Renal pelvis (tissue), 12 donors: ENCODE results near the gene TUBGCP2. TPM values are rescaled to one million over a fixed set of nuclear protein-coding genes. Genes with fewer than 3 reads are reported as not detected.

ENCODE experiments used
- DNase-seq: peaks from one replicate; pipeline ENCODE4 v3.0.0-alpha.2; 2013
- long read RNA-seq, 16 experiments: transcript quantifications; one replicate each; lab custom pipeline, GENCODE V29; 2026
- polyA plus RNA-seq, 3 donors: library from polyadenylated mRNA; unstranded; fragments of 120-200 nt; gene quantifications; one replicate each; pipeline ENCODE4 v1.2.1, GENCODE V29; 2013; ENCODE audit not compliant: insufficient read length in 3 of 3

Gene TUBGCP2
- polyA plus RNA-seq, result 10 to 100 TPM; 59.0 to 75.5 (median 74.7) TPM
- long read RNA-seq, donor 1, full-length matches to known transcripts, result 9 of 22 reads
- long read RNA-seq, donor 1, partial matches to known transcripts, result 13 of 22 reads
- long read RNA-seq, donor 1, other reads (novel, unspliced or antisense), result 0 of 22 reads
- long read RNA-seq, donor 2, full-length matches to known transcripts, result 17 of 32 reads
- long read RNA-seq, donor 2, partial matches to known transcripts, result 15 of 32 reads
- long read RNA-seq, donor 2, other reads (novel, unspliced or antisense), result 0 of 32 reads
- long read RNA-seq, donor 3, full-length matches to known transcripts, result 12 of 36 reads
- long read RNA-seq, donor 3, partial matches to known transcripts, result 24 of 36 reads
- long read RNA-seq, donor 3, other reads (novel, unspliced or antisense), result 0 of 36 reads
- long read RNA-seq, donor 4, full-length matches to known transcripts, result 17 of 32 reads
- long read RNA-seq, donor 4, partial matches to known transcripts, result 15 of 32 reads
- long read RNA-seq, donor 4, other reads (novel, unspliced or antisense), result 0 of 32 reads
- long read RNA-seq, donor 5, full-length matches to known transcripts, result 10 of 23 reads
- long read RNA-seq, donor 5, partial matches to known transcripts, result 13 of 23 reads
- long read RNA-seq, donor 5, other reads (novel, unspliced or antisense), result 0 of 23 reads
- long read RNA-seq, donor 6, full-length matches to known transcripts, result 15 of 61 reads
- long read RNA-seq, donor 6, partial matches to known transcripts, result 46 of 61 reads
- long read RNA-seq, donor 6, other reads (novel, unspliced or antisense), result 0 of 61 reads
- long read RNA-seq, donor 7, full-length matches to known transcripts, result 22 of 79 reads
- long read RNA-seq, donor 7, partial matches to known transcripts, result 57 of 79 reads
- long read RNA-seq, donor 7, other reads (novel, unspliced or antisense), result 0 of 79 reads
- long read RNA-seq, donor 8, full-length matches to known transcripts, result 6 of 12 reads
- long read RNA-seq, donor 8, partial matches to known transcripts, result 6 of 12 reads
- long read RNA-seq, donor 8, other reads (novel, unspliced or antisense), result 0 of 12 reads
- long read RNA-seq, donor 9, full-length matches to known transcripts, result 24 of 50 reads
- long read RNA-seq, donor 9, partial matches to known transcripts, result 26 of 50 reads
- long read RNA-seq, donor 9, other reads (novel, unspliced or antisense), result 0 of 50 reads
- long read RNA-seq, donor 10, full-length matches to known transcripts, result 13 of 179 reads
- long read RNA-seq, donor 10, partial matches to known transcripts, result 113 of 179 reads
- long read RNA-seq, donor 10, other reads (novel, unspliced or antisense), result 53 of 179 reads
- long read RNA-seq, donor 11, full-length matches to known transcripts, result 15 of 41 reads
- long read RNA-seq, donor 11, partial matches to known transcripts, result 26 of 41 reads
- long read RNA-seq, donor 11, other reads (novel, unspliced or antisense), result 0 of 41 reads
- long read RNA-seq, donor 12, full-length matches to known transcripts, result 22 of 158 reads
- long read RNA-seq, donor 12, partial matches to known transcripts, result 136 of 158 reads
- long read RNA-seq, donor 12, other reads (novel, unspliced or antisense), result 0 of 158 reads
- long read RNA-seq, donor 13, full-length matches to known transcripts, result 15 of 27 reads
- long read RNA-seq, donor 13, partial matches to known transcripts, result 12 of 27 reads
- long read RNA-seq, donor 13, other reads (novel, unspliced or antisense), result 0 of 27 reads
- long read RNA-seq, donor 14, result 0 reads
- long read RNA-seq, donor 15, full-length matches to known transcripts, result 23 of 159 reads
- long read RNA-seq, donor 15, partial matches to known transcripts, result 60 of 159 reads
- long read RNA-seq, donor 15, other reads (novel, unspliced or antisense), result 76 of 159 reads
- long read RNA-seq, donor 16, full-length matches to known transcripts, result 18 of 48 reads
- long read RNA-seq, donor 16, partial matches to known transcripts, result 30 of 48 reads
- long read RNA-seq, donor 16, other reads (novel, unspliced or antisense), result 0 of 48 reads

GRCh38 chr10:133308421-133309099, at the start of gene TUBGCP2, which contains the start of gene ZNF511:
Gene TUBGCP2 (minus strand): TSS chr10:133308872. CDS start chr10:133302941, 5,931 bp downstream.
Gene ZNF511 (plus strand): TSS chr10:133308914. CDS start chr10:133308944, 30 bp downstream.
- DNase-seq, result peak; percentile 81

GRCh38 chr10:133357285-133358161, 48.9 kb upstream of the TUBGCP2 start, which contains the start of gene FUOM:
Gene FUOM (minus strand): TSS chr10:133358019. CDS start chr10:133358007, 12 bp downstream.
- peak; percentile 87 for DNase-seq

GRCh38 chr10:133356549-133357284, 48.0 kb upstream of the TUBGCP2 start:
- no peak for DNase-seq

- DNase-seq, result no peak
These were observed 47.3 kb upstream of the TUBGCP2 start for GRCh38 chr10:133355991-133356390.

GRCh38 chr10:133355266-133355665, 46.6 kb upstream of the TUBGCP2 start:
- no peak for DNase-seq

- DNase-seq, result no peak
These were observed 46.1 kb upstream of the TUBGCP2 start for GRCh38 chr10:133354672-133355240.

- no peak for DNase-seq
These were observed 45.4 kb upstream of the TUBGCP2 start for GRCh38 chr10:133353988-133354605.

GRCh38 chr10:133353202-133353959, 44.7 kb upstream of the TUBGCP2 start:
- DNase-seq, result no peak

GRCh38 chr10:133351408-133352318, 43.0 kb upstream of the TUBGCP2 start:
- DNase-seq, result no peak

GRCh38 chr10:133350950-133351329, 42.3 kb upstream of the TUBGCP2 start:
- DNase-seq, result no peak

- no peak for DNase-seq
These were observed 41.7 kb upstream of the TUBGCP2 start for GRCh38 chr10:133350283-133350949.

GRCh38 chr10:133349577-133350011, 40.9 kb upstream of the TUBGCP2 start:
- DNase-seq, result no peak

- DNase-seq, result no peak
These were observed 40.5 kb upstream of the TUBGCP2 start for GRCh38 chr10:133349160-133349568.
